Progenitor cell of endocrine pancreas (in vitro differentiated cells): ENCODE results near the gene EEPD1. TPM values are rescaled to one million over a fixed set of nuclear protein-coding genes. Genes with fewer than 3 reads are reported as not detected.

Experiments used
- DNase-seq: peaks from one replicate; pipeline ENCODE4 v3.0.0; 2021; ENCODE audit warnings: low spot score; ENCODE audit not compliant: unreplicated experiment
- H3K27ac Mint-ChIP-seq: 2 replicates; pipeline ENCODE4 v1.8.0; 2021; ENCODE audit warnings: mild to moderate bottlenecking, moderate library complexity, mixed read lengths
- H3K27me3 Mint-ChIP-seq: 2 replicates; pipeline ENCODE4 v1.8.0; 2021; ENCODE audit warnings: mixed read lengths
- H3K36me3 Mint-ChIP-seq: 2 replicates; pipeline ENCODE4 v1.8.0; 2022; ENCODE audit warnings: mixed read lengths; ENCODE audit not compliant: insufficient read depth
- H3K4me1 Mint-ChIP-seq: 2 replicates; pipeline ENCODE4 v1.8.0; 2021; ENCODE audit warnings: low read depth, mixed read lengths
- H3K4me3 Mint-ChIP-seq: 2 replicates; pipeline ENCODE4 v1.8.0; 2021; ENCODE audit warnings: low read depth, mild to moderate bottlenecking, moderate library complexity, mixed read lengths
- H3K9me3 Mint-ChIP-seq: 2 replicates; pipeline ENCODE4 v1.8.0; 2021; ENCODE audit warnings: low read depth, mixed read lengths
- total RNA-seq: library from RNA; stranded (reverse); gene quantifications from 2 replicates; pipeline ENCODE4 v1.2.1, GENCODE V29; 2021
- TF ChIP-seq, protein P1 (sequence below): fragments of 200-600 bp; sonication (generic); IDR thresholded peaks from one replicate; pipeline ENCODE4 v1.5.0; 2021; ENCODE audit warnings: antibody characterized with exemption, mild to moderate bottlenecking; ENCODE audit not compliant: unreplicated experiment

EEPD1 gene
- total RNA-seq, 1 donor from 2014 or later: 10.6 TPM

- TF ChIP-seq, protein P1, sequence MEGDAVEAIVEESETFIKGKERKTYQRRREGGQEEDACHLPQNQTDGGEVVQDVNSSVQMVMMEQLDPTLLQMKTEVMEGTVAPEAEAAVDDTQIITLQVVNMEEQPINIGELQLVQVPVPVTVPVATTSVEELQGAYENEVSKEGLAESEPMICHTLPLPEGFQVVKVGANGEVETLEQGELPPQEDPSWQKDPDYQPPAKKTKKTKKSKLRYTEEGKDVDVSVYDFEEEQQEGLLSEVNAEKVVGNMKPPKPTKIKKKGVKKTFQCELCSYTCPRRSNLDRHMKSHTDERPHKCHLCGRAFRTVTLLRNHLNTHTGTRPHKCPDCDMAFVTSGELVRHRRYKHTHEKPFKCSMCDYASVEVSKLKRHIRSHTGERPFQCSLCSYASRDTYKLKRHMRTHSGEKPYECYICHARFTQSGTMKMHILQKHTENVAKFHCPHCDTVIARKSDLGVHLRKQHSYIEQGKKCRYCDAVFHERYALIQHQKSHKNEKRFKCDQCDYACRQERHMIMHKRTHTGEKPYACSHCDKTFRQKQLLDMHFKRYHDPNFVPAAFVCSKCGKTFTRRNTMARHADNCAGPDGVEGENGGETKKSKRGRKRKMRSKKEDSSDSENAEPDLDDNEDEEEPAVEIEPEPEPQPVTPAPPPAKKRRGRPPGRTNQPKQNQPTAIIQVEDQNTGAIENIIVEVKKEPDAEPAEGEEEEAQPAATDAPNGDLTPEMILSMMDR: no peak
- H3K4me1 Mint-ChIP-seq: peaks cover 2% of the 10 kb centered on the region
- H3K4me3 Mint-ChIP-seq: no peak overlapping the region
- H3K27me3 Mint-ChIP-seq: no peaks in the 10 kb centered on the region
- H3K27ac Mint-ChIP-seq: no peak overlapping the region
- peaks cover 8% of the 10 kb centered on the region for H3K9me3 Mint-ChIP-seq
- DNase-seq: no peak
- peaks cover 5% of the 10 kb centered on the region for H3K36me3 Mint-ChIP-seq
These were observed 195.2 kb downstream of the EEPD1 start for GRCh38 chr7:36348256-36348655.

DNA sequence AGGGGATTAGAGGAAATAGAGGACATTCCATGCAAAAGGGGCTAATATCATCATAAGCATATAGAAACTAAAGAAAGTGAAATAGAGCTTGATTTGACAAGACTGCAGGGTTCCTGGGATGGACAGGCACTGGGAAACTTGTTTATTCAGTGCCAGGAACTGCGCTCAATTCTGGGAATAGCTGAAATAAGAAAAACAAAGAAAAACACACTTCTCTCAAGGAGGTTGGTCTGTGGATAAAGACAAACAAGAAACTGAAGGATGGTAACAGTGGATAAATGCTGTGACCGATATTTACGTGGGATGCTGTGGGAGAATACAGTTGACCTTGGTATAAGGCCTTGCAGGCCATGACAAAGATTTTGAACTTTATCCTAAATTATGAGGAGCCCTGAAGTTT, 195.7 kb downstream of the EEPD1 start:
- no peak for DNase-seq
- TF ChIP-seq, protein P1: no peak
- Mint-ChIP-seq H3K27me3 (no peaks in the 10 kb centered on the region), H3K4me1 (peaks cover 2% of the 10 kb centered on the region), H3K36me3 (peaks cover 5% of the 10 kb centered on the region), H3K9me3 (peaks cover 8% of the 10 kb centered on the region), H3K4me3 (no peak overlapping the region), H3K27ac (no peak overlapping the region)

DNA sequence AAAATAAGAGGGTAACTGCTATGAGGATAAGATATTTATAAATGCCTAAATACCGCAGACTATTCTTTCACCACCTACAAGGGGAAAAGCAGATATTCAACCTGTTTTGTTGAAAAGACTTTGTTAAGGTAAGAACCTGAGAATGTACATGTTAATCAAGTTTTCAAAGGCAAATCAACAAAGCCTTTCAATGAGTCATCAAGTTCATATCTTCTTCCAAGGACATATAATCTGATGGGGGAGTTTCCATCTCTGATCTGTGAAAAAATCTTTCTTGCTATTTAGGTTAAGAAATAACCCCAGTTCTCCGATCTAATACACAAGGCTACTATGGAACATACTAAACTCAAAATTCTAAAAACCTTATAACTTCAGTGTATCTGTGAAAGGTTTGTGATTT, 196.6 kb downstream of the EEPD1 start:
- no peak overlapping the region for H3K4me3 Mint-ChIP-seq
- no peak for DNase-seq
- TF ChIP-seq, protein P1: no peak
- peaks cover 2% of the 10 kb centered on the region for H3K4me1 Mint-ChIP-seq
- peaks cover 8% of the 10 kb centered on the region for H3K9me3 Mint-ChIP-seq
- H3K27me3 Mint-ChIP-seq: no peaks in the 10 kb centered on the region
- peaks cover 5% of the 10 kb centered on the region for H3K36me3 Mint-ChIP-seq
- no peak overlapping the region for H3K27ac Mint-ChIP-seq

Other genes starting within 250 kb of the EEPD1 start
- gene ANLN, start 236.6 kb downstream of the EEPD1 start, total RNA-seq: 37.2 and 40.6 TPM in 2 replicates